Left lung (tissue), 10 donors: ENCODE results near the gene MROH9. TPM values are rescaled to one million over a fixed set of nuclear protein-coding genes. Genes with fewer than 3 reads are reported as not detected.
"Not testable (repeated sequence)": the region's sequence is repeated elsewhere in the genome, so short reads cannot be mapped to it uniquely, and the experiment has no call there.

ENCODE experiments used
- ATAC-seq: fragments of 200-7000 bp; cut with Tn5 transposase; one replicate; pipeline ENCODE4 v1.9.1; 2020; ENCODE audit warnings: moderate library complexity
- DNase-seq, 4 donors: peaks; one replicate each; pipeline ENCODE4 v3.0.0-alpha.2; 2013 to 2020
- H3K27ac ChIP-seq, 2 donors: fragments of 200-600 bp; sonication (generic) in 1 of 2; one replicate each; pipeline versions ENCODE4 v1.5.0 to v1.8.0; 2020 to 2021
- H3K27me3 ChIP-seq, 2 donors: fragments of 200-600 bp; sonication (generic) in 1 of 2; one replicate each; pipeline versions ENCODE4 v1.5.0 to v1.8.0; 2020 to 2021
- H3K36me3 ChIP-seq, 2 donors: fragments of 200-600 bp; sonication (generic) in 1 of 2; one replicate each; pipeline versions ENCODE4 v1.5.0 to v1.8.0; 2020 to 2021
- H3K4me1 ChIP-seq, 2 donors: fragments of 200-600 bp; one replicate each; pipeline ENCODE4 v1.8.0; 2021
- H3K4me3 ChIP-seq, 2 donors: fragments of 200-600 bp; sonication (generic) in 1 of 2; one replicate each; pipeline versions ENCODE4 v1.5.0 to v1.8.0; 2020 to 2021; ENCODE audit warnings: mild to moderate bottlenecking in 1 of 2
- H3K9me3 ChIP-seq, 2 donors: fragments of 200-600 bp; sonication (generic) in 1 of 2; one replicate each; pipeline versions ENCODE4 v1.5.0 to v1.8.0; 2020 to 2021
- intact Hi-C, 2 donors: fragments of 100-400 bp; cut with DNase I; formaldehyde crosslinking; loops; one replicate each; pipeline versions ENCODE4 v1.11.2 to v1.14.2; 2022
- polyA plus RNA-seq, 6 donors: library from polyadenylated mRNA; unstranded; fragments of 120-200 nt; gene quantifications; one replicate each; pipeline ENCODE4 v1.2.1, GENCODE V29; 2013; ENCODE audit not compliant: insufficient read length in 6 of 6
- total RNA-seq, 2 donors: library from RNA; stranded (reverse); fragmentation: NEBNext Ultra II Directional; extraction: Animal tissue kit (Norgen Biotek cat#: 25700); gene quantifications; one replicate each; pipeline ENCODE4 v1.2.1, GENCODE V29; 2021
- TF ChIP-seq, protein P1 (sequence below), 2 donors: fragments of 200-600 bp; sonication (generic) in 1 of 2; IDR thresholded peaks; one replicate each; pipeline versions ENCODE4 v1.5.0 to v1.8.0; 2021; ENCODE audit warnings: antibody characterized with exemption in 2 of 2
- donor health status: DM: no; HTN: yes; CAD: no.
- donor health status: DM: no; HTN: no; CAD: no.

The MROH9 gene
- total and polyA plus RNA-seq, 8 donors, result 0.08 to 1.6 (median 0.84) TPM; not detected in 1

GRCh38 chr1:170932236-170932635 is 3.1 kb upstream of the MROH9 start:
- intact Hi-C loops, result no loop called here
- DNase-seq, result no peak

GRCh38 chr1:170938281-170938680 is 2.9 kb downstream of the MROH9 start:
- DNase-seq (no peak), ATAC-seq (no peak)
- Histone ChIP-seq H3K4me1 (no peaks in the 10 kb centered on the region), H3K36me3 (no peaks in the 10 kb centered on the region), H3K4me3 (no peak overlapping the region), H3K27me3 (no peaks in the 10 kb centered on the region), H3K9me3 (peaks cover 0 to 2% of the 10 kb centered on the region in 2 donors), H3K27ac (no peak overlapping the region)
- intact Hi-C loops, result no loop called here
- TF ChIP-seq, protein P1, sequence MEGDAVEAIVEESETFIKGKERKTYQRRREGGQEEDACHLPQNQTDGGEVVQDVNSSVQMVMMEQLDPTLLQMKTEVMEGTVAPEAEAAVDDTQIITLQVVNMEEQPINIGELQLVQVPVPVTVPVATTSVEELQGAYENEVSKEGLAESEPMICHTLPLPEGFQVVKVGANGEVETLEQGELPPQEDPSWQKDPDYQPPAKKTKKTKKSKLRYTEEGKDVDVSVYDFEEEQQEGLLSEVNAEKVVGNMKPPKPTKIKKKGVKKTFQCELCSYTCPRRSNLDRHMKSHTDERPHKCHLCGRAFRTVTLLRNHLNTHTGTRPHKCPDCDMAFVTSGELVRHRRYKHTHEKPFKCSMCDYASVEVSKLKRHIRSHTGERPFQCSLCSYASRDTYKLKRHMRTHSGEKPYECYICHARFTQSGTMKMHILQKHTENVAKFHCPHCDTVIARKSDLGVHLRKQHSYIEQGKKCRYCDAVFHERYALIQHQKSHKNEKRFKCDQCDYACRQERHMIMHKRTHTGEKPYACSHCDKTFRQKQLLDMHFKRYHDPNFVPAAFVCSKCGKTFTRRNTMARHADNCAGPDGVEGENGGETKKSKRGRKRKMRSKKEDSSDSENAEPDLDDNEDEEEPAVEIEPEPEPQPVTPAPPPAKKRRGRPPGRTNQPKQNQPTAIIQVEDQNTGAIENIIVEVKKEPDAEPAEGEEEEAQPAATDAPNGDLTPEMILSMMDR (IDR thresholded peaks at IDR 0.05), result no peak

More at GRCh38 chr1:170932236-170932635, 3.1 kb upstream of the MROH9 start:
- Histone ChIP-seq H3K4me1 (peaks cover 5 to 10% of the 10 kb centered on the region in 2 donors), H3K9me3 (no peaks in the 10 kb centered on the region), H3K27ac (no peak overlapping the region), H3K4me3 (no peak overlapping the region), H3K27me3 (no peaks in the 10 kb centered on the region), H3K36me3 (no peaks in the 10 kb centered on the region)
- TF ChIP-seq, protein P1 (IDR thresholded peaks at IDR 0.05), result no peak
- no peak for ATAC-seq

GRCh38 chr1:170939476-170939875 is 4.1 kb downstream of the MROH9 start:
- Histone ChIP-seq H3K27ac (no peak overlapping the region), H3K9me3 (peaks cover 0 to 2% of the 10 kb centered on the region in 2 donors), H3K4me1 (no peaks in the 10 kb centered on the region), H3K27me3 (no peaks in the 10 kb centered on the region), H3K4me3 (no peak overlapping the region), H3K36me3 (no peaks in the 10 kb centered on the region)
- DNase-seq, result no peak
- intact Hi-C loops, result no loop called here
- TF ChIP-seq, protein P1 (IDR thresholded peaks at IDR 0.05), result no peak
- ATAC-seq, result no peak

DNA sequence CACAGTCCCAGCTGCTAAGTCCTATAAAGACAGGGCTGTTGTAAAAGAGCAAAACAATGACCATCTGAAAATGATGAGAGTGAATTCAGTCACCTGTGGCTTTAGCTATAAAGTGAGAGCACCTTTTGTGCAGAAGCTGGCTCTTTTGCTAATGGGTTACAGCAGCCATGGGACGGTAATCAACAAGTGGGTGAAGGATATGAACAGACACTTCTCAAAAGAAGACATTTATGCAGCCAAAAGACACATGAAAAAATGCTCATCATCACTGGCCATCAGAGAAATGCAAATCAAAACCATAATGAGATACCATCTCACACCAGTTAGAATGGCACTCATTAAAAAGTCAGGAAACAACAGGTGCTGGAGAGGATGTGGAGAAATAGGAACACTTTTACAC is 16.4 kb downstream of the MROH9 start:
- H3K4me1 ChIP-seq, DNase-seq, intact Hi-C loops: not testable (repeated sequence)

DNA sequence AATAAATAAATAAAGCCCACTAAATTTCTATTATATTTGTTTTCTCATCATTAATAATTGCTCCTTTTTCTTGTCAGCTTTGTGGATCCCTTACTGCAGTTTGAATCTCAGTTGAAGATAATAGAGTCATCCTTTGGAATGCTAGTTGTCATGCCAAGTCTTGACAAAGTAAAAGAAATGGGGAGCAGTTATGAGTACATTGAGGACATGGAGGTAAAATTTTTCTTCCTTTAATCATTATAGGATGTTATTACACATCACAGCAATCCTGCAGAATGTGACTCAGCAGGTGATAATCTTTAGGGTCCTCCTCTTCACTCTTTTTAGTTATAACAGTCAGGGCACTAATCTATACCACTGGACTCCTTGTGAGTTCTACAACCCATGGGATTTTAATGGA is 24.1 kb downstream of the MROH9 start:
- no peak for ATAC-seq
- TF ChIP-seq, protein P1 (IDR thresholded peaks at IDR 0.05), result no peak
- Histone ChIP-seq H3K9me3 (no peaks in the 10 kb centered on the region), H3K27me3 (no peaks in the 10 kb centered on the region), H3K4me1 (no peaks in the 10 kb centered on the region), H3K4me3 (no peak overlapping the region), H3K27ac (no peak overlapping the region), H3K36me3 (no peaks in the 10 kb centered on the region)
- intact Hi-C loops, result no loop called here
- DNase-seq, result no peak

More for the DNA sequence above, 16.4 kb downstream of the MROH9 start:
- H3K9me3 ChIP-seq, H3K4me3 ChIP-seq, H3K27ac ChIP-seq, ATAC-seq, H3K36me3 ChIP-seq, H3K27me3 ChIP-seq: not testable (repeated sequence)

- Histone ChIP-seq H3K27me3 (no peaks in the 10 kb centered on the region), H3K9me3 (no peaks in the 10 kb centered on the region), H3K4me1 (no peaks in the 10 kb centered on the region), H3K27ac (no peak overlapping the region), H3K4me3 (no peak overlapping the region), H3K36me3 (no peaks in the 10 kb centered on the region)
- TF ChIP-seq, protein P1 (IDR thresholded peaks at IDR 0.05), result no peak
- ATAC-seq (no peak), DNase-seq (no peak)
- intact Hi-C loops, result loop anchor here in 1 of 2 donors (10.0 kb wide), 1 partner anchor 260 kb away; no protein-coding TSS in a partner anchor
Observed at GRCh38 chr1:170964506-170964905, 29.2 kb downstream of the MROH9 start.
